NCI-H1417 (cell line): ENCODE data around the gene MAPKAP1.

ENCODE experiments used
- DNase-seq, 3 experiments: peaks; one replicate each; lab custom pipeline; 2025; lab: John Stamatoyannopoulos, UW

The MAPKAP1 gene

GRCh38 chr9:125564631-125565030 lies 142.4 kb downstream of the MAPKAP1 start:
- no peak for DNase-seq

DNA sequence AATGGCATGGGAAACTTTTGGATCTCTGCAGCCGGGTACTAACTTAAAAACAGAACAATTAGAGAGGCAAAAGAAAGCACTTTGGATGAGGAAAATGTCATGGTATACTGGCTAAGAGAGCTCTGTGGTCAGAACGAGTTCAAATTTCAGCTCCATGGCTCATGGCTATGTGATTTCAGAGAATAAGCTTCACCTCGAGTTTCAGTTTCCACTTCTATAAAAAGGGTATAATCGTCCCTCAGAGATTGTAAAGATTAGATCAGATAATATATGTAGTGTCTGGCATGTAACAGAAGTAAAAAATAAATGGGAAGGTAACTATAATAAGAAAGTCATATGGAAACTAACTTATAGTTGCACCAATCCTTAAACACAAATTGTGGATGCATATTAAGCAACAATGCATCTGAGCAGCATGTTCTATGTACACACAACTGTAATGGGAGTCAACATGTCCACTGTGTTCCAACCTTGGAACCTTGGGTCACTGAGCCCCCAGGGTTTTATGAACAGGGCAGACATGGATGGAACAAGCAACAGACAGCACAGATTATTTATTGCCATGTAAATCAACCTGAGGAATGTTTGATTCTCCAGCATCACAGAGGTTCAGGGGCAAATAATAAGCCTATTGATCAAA lies 145.4 kb downstream of the MAPKAP1 start:
- peak in 1 of 3 experiments; percentile 34 for DNase-seq

DNA sequence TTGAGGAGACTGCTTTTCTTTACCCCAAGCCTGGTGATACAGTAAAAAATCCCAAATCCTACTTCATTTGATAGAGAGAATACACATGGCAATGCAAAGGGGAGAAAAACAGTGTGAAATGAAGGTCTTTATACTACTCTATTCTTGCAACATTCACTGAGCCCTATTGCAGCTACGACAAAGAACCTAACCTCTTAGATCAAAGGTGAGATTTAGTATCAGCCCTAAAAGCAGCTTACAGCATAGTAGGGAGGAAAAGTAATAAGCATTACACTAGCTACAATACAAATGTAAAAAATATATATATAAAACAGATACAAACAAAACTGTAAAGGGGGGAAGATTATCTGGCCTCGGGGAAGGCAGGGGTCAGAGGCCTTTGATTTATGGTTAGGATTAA lies 147.1 kb downstream of the MAPKAP1 start:
- no peak for DNase-seq

DNA sequence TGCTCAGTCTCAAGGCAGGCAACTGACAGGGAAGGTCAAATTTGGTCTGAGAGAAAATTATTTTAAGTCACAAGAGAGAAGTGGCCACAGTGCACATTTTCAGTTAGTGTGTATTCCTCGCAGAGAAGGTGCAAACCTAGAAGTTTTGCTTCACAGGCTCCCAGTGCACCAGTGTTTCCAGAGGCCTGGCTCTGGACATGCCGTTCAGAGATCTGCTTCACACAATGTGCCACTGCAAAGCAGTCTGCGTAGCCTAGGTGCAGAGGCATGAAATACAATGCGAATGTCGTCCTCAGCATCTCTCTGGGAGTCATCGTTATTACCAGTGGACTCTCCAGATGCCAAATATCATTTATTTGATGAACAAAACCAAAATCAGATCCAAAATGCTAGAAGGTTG lies 147.8 kb downstream of the MAPKAP1 start:
- DNase-seq: no peak

- peak; percentile 69 to 90 (median 77) for DNase-seq
Measured at GRCh38 chr9:125558453-125559092, 148.4 kb downstream of the MAPKAP1 start.

DNA sequence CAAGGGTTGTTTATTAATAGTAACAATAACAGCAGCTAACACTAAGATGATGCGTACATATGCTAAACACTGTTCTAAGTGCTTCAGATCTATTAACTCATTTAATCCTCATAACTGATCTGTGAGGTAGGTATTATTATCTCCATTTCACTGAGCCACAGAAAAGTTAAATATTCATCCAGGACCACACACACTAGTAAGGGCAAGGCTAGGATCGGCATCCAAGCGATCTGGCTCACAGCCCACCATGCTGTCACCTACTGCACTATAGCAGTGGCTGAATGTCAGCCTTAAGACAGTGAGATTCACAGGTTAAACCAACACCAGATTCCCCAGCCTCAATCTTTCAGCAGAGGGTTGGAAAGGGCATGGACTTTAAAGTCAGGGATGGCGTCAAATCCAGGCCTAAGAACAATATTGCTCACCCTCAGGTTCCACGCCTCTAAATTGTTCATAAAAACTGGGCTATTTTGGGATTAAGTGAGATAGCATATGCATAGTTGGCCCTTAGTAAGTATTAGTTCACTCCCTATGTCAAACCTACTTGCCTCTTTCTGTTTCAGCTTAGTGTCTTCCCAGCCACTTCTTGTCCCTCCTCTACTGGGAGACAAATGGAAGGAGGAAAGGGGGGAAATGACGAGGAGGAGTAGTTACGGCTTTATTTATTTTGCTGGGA lies 150.8 kb downstream of the MAPKAP1 start:
- DNase-seq: no peak

- DNase-seq: no peak
Measured at GRCh38 chr9:125554726-125555125, 152.3 kb downstream of the MAPKAP1 start.

DNA sequence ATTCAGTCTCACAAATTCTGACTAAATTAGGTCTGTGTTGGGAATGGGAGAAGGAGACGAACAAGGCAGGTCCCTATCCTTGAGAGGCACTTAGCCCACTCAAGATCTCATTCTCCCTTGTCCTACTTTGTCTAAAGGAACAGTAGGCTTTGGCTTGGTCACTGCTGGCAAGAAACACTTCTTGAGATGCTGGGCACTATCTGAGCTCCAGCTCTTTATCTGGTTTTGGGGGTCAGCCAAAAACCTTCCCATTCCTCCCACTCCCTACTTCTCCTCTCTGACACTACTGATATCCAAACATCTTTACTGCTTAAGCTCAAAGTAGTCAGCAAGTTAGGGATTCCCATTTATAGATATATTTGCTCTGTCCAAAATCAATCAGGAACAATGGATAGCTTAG lies 155.2 kb downstream of the MAPKAP1 start:
- no peak for DNase-seq

DNA sequence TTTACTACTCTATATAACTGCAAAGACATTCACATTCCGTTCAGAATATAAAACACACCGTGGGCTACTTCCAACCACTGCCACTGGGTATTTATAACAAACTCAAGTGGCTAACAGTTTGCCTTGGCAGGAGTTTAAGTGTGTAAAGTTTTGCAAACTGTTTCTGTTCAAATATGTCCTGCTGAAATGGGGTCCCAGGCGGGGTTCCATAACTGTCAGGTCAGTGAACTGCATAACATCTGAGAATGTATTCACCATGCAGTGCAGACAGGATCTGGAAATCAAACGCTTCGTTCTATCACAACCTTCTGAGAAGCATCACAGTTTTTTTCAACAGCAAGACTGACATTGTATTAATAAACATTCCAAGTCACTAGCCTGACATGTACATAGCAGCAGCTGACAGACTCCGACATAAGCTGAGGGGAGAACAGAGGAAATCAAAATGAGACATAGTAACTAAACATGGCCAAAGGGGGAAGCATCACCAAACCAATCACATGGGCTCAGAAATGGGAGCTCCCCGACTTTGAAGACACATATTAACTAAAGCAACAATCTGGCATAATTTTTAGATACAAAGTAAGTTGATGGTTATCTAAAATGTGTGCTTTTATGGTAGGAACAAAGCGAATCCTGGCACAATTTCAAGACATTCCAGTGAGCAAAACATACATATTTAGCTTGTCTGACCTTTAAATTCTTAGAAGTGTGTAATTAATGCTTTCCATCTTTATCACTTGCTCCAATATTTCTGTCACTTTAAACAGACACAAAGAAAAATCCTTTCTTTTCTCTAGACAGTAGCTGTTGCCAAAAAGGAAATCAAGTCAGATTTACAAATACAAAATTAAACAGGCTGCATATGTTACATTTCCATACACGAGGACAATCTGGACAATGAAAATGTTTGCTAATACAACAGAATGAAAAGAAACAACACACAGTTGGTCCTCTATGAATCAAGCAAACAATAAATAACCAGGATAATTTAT lies 156.8 kb downstream of the MAPKAP1 start:
- peak in 1 of 3 experiments; percentile 17 for DNase-seq

- DNase-seq: peak in 1 of 3 experiments; percentile 65
Measured at GRCh38 chr9:125549465-125549871, 157.5 kb downstream of the MAPKAP1 start.

DNA sequence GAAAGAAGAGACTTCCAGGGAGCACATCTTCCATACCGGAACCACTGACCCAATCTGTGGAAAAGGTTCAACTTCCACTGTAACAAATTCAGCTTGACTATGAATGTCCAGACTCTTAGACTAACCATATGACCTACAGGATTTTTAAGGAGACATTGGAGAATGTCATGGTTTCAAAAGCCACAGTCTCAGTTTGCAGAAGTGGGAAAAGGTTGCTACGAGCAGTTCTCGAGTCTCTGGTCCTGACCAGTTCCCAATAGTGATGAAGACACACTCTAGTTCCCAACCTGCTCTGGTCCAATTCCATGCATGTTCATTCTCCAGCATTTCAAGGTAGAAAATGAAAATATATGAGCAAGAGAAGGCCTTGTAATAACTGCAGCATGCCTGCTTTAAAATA lies 158.0 kb downstream of the MAPKAP1 start:
- DNase-seq: no peak

GRCh38 chr9:125548141-125548540 lies 158.9 kb downstream of the MAPKAP1 start:
- DNase-seq: no peak

GRCh38 chr9:125547368-125547767 lies 159.6 kb downstream of the MAPKAP1 start:
- no peak for DNase-seq

- DNase-seq: no peak
Measured at GRCh38 chr9:125545845-125546244, 161.2 kb downstream of the MAPKAP1 start.

DNA sequence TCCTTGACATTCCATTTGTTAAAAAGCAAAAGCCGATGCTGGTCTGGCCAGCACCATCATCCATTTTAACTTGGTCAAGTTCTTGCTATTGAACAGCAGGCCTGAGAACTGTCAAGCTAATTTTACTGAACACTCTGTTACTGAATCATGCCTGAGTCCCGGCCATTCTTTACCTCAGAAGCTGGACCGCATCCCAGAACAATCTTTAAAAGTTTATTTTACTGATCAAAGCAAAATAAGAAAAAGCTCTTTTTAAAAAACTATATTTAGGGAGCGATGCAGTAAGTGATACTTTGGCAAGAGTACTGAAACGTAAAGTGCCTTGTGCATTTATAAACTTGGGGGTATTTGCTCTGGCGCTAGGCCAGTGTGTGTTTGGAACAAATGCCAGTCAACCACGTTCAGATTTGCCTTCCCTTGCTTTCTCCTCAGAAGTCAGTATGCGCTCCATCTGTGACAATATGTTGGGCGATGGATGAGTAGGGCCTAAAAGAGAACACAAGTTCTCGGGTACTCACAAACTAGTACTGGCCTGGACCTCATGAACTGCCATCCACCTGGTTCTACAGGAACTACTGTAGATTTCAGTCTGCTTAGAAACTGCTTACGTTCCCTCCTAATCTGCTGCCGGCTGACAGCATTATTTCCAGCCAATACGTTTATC lies 161.9 kb downstream of the MAPKAP1 start:
- no peak for DNase-seq

DNA sequence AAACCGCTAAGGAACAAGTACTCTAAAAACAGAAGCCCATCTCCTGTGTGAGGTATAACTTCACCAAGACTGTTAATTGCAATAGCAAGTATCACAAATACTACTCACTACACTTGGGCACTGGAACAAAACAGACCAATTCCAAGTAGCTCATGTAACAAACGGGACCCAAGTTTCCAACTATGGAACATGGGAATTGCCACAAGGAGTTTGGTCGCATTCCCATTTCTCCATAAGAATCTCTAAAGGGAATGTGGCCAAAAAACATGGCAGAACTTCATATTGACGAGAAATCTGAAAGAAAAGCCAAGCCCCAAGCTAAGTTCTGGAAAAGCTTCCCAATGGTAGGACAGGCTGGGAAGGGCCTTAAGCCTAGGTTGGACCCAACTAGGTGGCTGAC lies 162.5 kb downstream of the MAPKAP1 start:
- DNase-seq: no peak

DNA sequence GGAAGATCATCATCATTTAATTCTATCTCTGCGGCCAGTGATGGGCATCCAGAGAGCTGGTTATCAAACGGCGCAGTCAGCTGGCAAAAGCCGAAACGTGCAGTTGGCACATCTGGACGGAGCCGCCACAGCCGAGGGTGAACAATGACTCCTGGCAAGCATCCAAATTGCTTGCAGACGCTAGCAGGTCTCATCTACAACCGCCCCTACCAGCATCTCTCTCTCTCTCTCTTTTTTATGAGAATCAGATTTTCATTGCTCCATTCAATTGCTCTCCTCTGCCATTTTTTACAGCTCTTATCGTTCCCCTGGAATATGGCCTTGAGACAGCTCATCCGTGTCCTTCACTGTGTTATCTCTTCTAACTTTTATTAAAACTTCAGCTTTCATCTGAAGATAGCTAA lies 165.2 kb downstream of the MAPKAP1 start:
- DNase-seq: peak; percentile 82 to 96 (median 88)

- peak in 1 of 3 experiments; percentile 28 for DNase-seq
Measured at GRCh38 chr9:125540497-125540896, 166.5 kb downstream of the MAPKAP1 start.

GRCh38 chr9:125538092-125538473 lies 168.9 kb downstream of the MAPKAP1 start:
- DNase-seq: peak; percentile 36 to 84 (median 52)

- no peak for DNase-seq
Measured at GRCh38 chr9:125537442-125538091, 169.4 kb downstream of the MAPKAP1 start.

DNA sequence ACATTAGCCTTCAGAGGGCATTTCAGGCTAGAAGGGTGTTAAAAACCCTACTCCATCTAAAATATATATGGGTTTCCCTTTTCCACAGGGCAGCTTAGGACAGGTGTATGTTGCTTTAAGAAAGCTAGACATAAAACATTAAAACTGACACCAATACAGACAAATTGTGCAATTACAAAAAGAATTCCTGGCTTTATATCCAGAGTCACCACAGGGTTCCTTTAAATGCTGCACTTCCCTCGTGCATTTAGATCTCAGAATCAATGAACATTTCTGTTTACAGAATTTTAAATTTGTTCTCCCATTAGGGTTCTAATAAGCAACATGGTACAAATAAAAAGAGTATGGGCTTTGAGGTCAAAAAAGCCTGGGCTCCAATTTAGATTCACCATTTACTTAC lies 170.2 kb downstream of the MAPKAP1 start:
- peak in 2 of 3 experiments; percentile 21 to 65 for DNase-seq
